ENCODE measurements around the gene SFRP2. TPM values are rescaled to one million over a fixed set of nuclear protein-coding genes. Genes with fewer than 3 reads are reported as not detected.

SFRP2 gene
- total RNA-seq, 1 experiment from 2014 or later = 14.9 TPM

GRCh38 chr4:153771046-153771445, 17.8 kb downstream of the SFRP2 start:
- DNase-seq (ENCODE audit: low read depth) = no peak

DNA sequence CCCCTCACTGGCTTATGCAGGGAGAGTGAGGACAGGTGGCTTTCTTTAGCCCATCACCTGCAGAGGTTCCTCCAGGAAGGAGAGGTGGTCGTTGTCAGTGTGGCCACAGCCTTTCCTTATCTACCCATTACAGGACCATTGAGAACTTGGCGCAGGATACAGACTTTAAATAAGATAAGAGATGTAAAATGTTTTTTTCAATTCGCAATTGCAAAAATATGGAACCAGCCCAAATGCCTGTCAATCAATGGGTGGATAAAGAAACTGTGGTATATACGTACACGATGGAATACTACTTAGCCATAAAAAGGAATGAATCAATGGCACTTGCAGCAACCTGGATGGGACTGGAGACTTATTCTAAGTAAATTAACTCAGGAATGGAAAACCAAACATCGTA, 22.1 kb downstream of the SFRP2 start:
- no peak for DNase-seq (ENCODE audit: low read depth)

- DNase-seq (ENCODE audit: low read depth) = no peak
Measured at GRCh38 chr4:153765894-153766293, 23.0 kb downstream of the SFRP2 start.

DNA sequence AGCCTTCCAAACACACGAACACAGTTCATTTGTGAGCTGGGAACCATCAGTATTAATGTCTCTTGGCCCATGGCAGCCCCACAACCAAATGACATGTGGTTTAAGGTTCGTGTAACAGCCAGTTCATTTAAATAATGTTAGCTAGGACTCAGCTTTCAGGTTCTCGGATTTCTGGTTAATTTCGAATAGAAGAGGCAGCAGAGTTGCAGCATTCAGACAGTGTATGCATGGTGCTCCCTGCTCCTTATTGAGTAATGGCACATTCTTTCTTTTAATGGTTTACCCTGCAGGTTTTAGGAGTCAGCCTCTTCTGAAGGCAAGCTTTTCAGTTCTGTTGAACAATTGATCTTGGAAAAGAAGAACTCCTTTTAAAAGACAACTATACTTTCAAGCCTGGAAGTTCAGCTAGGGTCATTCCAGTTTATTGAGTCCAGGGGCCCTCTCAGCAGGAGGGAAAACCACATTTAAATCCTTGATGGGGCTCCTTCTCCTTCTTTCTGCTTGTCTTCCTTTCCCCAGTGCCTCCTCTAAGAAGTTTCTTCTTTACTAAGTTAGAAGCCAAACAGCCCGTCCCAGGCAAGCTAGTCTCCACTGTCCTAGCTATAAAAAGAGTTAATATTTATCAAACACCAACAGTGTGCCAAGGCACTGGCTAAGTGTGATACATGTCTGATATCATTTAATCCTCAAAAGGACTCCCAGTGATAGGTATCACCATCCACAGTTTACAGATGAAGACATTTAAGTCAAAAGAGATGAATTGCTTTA, 24.1 kb downstream of the SFRP2 start:
- DNase-seq (ENCODE audit: low read depth) = no peak

- no peak for DNase-seq (ENCODE audit: low read depth)
Measured at GRCh38 chr4:153763404-153763803, 25.5 kb downstream of the SFRP2 start.

- peak; percentile 32 for DNase-seq (ENCODE audit: low read depth)
Measured at GRCh38 chr4:153759407-153760316, 29.2 kb downstream of the SFRP2 start, which contains the start of gene RNF175. Gene RNF175, minus strand, starts transcription at chr4:153760024. Its CDS starts 162 bp downstream, at chr4:153759862.

GRCh38 chr4:153758688-153759406, 30.0 kb downstream of the SFRP2 start:
- no peak for DNase-seq (ENCODE audit: low read depth)

DNA sequence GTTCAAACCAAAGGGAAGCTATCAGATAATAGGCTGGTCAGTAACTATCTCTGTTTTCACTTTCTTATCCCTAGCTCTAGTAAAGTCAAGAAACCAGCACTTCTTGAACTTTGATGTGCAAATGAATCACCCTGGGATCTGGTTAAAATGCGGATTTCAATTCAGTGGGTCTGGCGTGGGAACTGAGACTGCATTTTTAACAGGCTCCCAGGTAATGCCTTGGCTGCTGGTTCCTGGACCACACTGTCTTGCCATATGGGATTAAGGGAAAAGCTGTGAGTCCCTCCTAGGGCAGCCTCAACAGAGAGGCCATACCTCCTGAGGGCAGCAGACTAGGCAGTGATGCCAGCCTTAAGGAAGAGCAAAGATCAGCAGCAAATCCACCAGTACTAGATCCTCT, 30.7 kb downstream of the SFRP2 start:
- no peak for DNase-seq (ENCODE audit: low read depth)

DNA sequence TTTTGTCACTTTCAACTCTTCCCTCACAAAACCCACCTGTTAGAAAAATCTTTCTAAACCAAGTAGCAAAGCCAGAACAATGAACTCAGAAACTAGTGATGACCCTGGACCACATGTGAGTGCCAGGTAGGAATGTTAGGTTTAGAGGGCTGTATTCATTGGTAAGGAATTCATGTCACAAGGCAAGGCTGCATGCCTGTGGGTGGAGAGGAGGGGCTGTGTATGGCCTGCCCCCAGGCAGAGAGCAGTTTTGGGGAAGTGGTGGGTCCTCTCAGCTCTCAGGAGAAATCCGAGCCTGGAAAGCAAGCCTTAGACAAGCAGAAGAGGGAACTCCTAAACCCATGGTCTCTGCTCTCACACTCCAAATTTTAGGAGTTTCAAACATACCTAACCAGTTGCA, 31.5 kb downstream of the SFRP2 start:
- no peak for DNase-seq (ENCODE audit: low read depth)

DNA sequence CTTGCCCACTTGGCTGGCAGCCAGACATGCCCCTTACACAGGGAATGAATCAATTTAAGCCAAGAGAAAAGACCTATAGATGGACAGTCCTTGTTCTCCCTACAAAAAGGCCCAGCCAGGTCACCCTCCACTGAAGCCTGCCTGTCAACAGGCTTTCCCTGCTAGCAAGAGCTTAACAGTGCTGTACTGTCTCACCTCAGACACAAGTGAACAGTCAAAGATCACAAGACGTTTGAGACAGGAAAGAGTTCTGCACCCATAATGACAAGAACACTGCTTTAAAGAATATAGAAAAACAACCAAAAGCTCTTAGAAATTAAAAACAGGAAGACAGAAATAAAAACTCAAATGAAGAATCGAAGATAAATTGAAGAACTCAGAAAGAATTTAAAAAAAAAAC, 33.7 kb downstream of the SFRP2 start:
- no peak for DNase-seq (ENCODE audit: low read depth)

GRCh38 chr4:153750197-153750817, 38.6 kb downstream of the SFRP2 start:
- peak; percentile 79 for DNase-seq (ENCODE audit: low read depth)

DNA sequence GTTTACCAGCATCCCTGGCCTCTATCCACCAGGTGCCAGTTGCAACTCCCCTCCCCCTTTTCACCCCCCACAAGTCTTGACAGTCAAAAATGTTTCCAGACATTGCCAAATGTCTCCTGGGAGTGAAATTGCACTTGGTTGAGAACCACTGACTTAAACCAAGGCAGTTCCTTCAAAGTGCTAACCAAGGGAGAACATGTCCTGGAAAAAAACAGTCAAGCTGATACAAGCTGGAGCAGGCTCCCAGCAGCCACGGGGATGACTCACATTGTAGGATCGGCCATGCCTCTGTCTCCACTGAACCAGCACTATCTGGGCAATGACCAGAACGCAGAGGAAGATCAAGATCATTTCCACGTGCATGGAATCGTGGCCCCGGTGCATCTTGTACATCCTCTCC, 40.5 kb downstream of the SFRP2 start:
- DNase-seq (ENCODE audit: low read depth) = peak; percentile 88

DNA sequence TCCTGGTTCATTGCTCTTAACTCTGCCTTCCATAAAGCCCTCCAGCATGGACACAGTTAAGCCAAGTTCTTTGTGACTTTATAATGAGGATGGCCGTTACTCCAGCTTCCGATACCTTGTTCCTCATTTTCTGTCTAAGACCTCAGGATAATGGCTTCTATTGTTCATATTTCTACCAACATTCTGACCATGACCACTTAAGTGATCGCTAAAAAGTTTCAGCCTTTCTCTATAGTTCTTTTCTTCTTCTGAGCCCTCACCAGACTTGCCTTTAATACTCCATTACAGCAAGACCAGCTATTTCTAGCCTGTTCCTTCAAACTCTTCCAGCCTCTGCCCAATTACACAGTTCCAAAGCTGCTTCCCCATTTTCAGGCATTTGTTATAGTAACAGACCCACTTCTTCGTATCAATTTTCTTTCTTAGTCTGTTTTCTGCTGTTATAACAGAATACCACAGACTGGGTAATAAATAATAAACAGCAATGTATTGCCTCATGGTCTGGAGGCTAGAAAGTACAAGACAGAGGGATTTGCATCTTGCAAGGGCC, 41.4 kb downstream of the SFRP2 start:
- DNase-seq (ENCODE audit: low read depth) = no peak

DNA sequence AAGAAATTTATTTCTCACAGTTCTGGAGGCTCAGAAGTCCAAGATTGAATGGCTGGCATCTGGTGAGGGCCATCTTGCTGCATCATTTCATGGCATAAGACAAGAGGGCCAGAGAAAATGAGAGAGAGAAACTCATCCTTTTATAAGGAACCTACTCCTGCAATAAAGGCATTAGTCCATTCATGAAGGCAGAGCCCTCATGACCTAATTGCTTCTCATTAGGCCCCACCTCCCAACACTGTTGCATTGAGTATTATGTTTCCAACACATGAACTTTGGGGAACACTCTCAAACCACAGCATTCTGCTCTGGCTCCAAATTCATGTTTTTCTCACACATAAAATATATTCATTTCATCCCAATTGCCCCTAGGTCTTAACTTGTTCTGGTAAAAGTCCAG, 43.2 kb downstream of the SFRP2 start:
- DNase-seq (ENCODE audit: low read depth) = no peak

DNA sequence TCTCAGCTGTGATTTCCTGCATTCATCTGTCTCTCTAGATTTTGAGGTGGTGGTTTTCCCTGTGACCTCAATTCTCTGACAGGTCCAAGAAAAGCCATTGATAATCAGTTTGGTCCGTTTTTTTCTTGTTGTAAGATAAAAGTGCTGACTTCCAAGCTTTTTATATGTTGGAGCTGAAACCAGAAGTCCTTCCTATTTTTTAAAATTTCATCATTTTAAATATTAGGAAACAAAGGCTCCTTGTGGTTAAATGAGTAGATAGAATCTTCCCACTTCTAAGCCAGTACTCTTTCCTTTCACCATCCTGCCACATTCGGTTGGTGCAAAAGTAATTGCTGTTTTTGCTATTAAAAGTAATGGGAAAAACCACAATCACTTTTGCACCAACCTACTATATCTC, 47.3 kb downstream of the SFRP2 start:
- no peak for DNase-seq (ENCODE audit: low read depth)

- DNase-seq (ENCODE audit: low read depth) = peak; percentile 79
Measured at GRCh38 chr4:153735906-153736461, 52.9 kb downstream of the SFRP2 start.

- no peak for DNase-seq (ENCODE audit: low read depth)
Measured at GRCh38 chr4:153733751-153734448, 55.0 kb downstream of the SFRP2 start.

DNA sequence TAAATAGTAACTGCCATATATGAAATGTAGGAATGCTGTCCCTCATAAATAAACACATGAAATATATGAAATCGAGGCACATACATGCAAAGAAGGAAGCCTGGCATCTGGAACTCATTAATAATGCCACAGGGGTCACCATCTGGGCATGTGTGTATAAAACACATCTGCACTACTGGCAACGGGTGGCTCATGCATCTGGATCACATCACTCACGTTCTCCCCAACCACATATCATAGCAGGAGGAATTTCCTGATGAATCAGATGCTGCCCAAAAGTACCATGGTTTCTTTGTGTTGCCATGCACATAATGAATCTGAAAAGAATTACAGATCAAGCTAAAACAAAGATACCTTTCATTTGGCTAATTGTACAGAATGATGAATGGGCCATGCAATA, 57.6 kb downstream of the SFRP2 start:
- DNase-seq (ENCODE audit: low read depth) = peak; percentile 98

Measured in RPMI7951 (cell line).